Inflammatory macrophage treated with lipopolysaccharide for 1 hour (primary cell): Measurements from ENCODE around the gene INPP5A.
A peak's percentile ranks its signal among the peaks of the same experiment; 100 is the strongest.
"Not testable (repeated sequence)": the region's sequence is repeated elsewhere in the genome, so short reads cannot be mapped to it uniquely, and the experiment has no call there.

Source experiments
- DNase-seq, 2 donors: peaks; one replicate each; pipeline ENCODE4 v3.0.0-alpha.2; 2020 to 2022

Gene INPP5A

DNA sequence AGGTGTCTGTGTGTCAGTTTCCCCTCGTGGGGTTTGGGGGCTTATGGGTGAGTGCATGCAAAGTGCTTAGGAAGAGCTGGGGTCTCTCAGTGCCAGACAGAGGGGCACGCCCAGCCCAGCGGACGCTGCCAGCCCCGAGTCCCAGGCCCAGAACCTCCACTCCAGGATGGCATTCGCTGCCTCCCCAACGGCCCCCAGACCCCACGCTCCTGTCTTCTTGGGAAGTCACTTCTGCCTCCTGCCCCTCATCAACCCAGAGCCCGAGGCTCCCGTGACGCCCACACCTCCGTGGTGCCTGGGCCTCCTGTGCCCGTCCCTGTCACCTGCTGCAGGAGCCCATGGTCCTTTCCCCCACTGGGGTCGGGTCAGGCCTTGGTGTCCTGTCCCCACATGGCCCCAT, 213.3 kb downstream of the INPP5A start:
- no peak for DNase-seq

DNA sequence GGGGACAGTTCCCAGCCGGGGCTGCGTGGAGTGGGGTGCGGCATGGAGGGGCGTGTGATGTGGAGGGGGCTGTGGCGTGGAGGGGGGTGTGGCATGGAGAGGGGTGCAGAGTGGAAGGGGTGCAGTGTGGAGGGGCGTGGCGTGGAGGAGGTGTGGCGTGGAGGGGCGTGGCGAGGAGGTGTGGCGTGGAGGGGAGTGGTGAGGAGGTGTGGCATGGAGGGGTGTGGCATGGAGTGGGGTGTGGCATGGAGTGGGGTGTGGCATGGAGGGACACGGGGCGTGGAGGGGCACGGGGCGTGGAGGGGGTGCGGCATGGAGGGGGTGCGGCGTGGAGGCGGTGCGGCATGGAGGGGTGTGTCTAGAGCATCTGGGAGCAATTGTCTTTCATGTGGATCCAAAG, 214.8 kb downstream of the INPP5A start:
- DNase-seq = no peak

DNA sequence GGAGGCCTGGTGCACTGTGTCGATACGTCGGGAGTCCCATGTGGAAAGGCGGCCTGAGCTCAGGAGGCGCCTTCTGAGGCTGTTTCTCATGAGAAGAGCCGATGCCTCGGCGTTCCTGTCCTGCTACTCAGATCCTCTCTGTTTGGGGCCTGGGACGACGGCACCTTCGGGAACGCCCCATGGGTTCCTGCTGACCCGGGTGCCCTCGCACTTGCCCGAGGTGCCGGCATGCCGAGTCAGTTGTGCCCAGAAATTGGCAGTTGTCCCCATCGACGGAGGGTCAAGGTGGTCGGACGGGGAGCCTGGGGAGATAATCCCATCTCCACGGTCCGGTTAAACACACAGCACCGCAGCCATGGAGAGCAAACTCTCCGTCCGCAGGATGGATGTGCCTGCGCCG, 215.4 kb downstream of the INPP5A start:
- DNase-seq = no peak

DNA sequence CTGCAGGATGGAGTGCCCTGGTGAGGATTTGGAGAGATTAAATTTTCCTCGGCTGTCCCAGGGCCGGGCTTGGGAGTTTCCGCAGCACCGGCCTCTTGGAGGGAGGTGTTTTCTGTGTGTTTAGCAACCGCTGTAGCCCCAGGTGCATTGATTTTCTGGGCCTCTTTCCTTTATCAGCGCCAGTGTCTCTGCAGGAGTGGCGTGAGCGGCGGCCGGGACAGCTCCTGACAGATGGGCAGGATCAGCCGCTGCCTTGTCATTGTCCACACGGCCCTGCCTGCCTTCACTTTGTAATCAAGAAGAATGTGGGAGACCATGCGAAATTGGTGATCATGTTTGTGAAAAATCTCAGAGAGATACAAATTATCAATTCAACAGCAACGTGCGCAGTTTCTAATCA, 216.0 kb downstream of the INPP5A start:
- DNase-seq = no peak

DNA sequence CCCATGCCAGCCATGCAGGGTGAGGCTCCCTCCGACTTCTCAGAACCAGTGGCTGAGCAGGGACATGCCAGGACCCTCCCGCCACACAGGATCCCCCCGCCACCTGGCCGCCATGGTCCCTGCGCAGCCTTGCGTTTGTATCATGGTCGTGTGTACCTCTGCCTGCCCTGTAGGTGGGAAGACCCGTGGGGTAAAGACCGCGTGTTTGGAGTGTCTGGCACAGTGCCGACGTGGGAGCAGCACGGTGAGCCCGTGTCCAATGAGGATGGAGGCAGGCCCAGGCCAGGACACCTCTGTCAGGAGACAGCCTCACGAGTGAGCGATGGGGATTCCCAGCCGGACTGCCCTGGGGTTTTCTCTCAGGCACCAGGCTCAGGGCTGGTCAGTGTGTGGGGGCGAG, 216.5 kb downstream of the INPP5A start:
- DNase-seq = peak in 1 of 2 donors; percentile 4

DNA sequence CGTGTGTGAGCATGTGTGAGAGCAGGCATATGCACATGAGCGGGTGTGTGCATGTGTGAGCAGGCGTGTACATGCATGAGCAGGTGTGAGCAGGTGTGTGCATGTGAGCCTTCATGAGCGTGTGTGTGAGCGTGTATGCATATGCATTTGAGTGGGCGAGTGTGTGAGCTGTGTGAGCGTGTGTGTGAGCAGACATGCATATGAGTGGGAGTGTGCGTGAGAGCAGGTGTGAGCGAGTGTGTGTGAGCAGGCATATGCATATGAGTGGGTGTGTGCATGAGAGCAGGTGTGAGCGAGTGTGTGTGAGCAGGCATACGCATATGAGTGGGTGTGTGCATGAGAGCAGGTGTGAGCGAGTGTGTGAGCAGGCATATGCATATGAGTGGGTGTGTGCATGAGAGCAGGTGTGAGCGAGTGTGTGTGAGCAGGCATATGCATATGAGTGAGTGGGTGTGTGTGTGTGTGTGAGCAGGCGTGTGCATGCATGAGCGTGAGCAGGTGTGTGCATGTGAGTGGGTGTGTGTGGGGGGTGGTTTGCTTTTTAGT, 217.7 kb downstream of the INPP5A start:
- DNase-seq = no peak

DNA sequence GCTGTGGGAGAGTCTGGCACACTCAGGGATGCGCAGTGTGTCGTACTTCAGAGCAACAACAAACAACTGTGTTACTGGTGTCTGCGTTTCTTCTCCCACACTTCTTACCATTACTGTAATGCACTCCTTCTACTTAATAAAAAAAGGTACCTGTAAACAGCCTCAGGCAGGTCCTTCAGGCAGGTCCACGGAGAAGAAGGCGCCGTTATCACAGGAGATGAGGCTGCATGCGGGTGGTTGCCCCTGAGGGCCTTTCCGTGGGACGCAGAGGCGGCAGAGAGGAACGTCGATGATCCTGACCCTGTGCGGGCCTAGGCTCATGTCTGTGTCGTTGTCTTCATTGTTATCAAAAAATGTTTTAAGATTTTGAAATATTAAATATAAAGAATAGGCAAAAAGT, 219.0 kb downstream of the INPP5A start:
- no peak for DNase-seq

DNA sequence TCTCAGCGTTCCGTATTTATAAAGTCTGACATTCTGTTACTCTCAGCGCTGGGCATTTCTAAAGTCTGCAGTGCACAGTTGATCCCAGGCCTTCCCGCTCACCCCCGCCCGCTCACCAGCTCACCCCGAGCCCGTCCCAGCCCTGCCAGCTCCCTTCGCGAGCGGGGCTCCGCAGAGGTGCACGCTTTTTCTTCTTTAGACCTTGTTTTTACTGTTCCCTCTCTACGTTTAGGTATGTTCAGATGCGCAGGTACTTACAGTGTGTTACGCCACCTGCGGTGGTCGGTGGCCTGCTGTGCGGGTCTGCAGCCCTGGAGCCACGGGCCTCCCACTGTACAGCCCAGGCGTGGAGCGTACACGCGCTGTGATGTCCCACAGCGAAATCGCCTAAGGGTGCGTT, 219.6 kb downstream of the INPP5A start:
- DNase-seq = no peak

DNA sequence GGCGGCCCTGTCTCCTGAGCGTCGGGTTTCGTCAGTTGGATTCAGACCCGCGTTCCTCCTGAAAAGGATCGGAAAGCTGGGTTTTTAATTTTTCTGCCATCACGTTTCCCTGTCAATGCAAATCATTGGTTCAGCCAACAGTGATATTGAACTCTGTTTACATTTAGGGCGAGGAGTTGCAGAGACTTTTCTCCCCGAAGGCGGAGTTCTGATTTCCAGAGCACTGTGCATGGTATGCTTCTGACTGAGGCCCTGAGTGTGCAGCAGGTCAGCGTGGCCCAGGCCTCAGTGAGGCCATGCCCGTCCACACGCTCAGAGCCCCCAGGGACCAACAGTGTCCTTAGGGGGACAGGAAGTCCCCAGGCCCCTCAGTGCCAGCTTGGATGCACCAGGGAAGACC, 221.3 kb downstream of the INPP5A start:
- no peak for DNase-seq

DNA sequence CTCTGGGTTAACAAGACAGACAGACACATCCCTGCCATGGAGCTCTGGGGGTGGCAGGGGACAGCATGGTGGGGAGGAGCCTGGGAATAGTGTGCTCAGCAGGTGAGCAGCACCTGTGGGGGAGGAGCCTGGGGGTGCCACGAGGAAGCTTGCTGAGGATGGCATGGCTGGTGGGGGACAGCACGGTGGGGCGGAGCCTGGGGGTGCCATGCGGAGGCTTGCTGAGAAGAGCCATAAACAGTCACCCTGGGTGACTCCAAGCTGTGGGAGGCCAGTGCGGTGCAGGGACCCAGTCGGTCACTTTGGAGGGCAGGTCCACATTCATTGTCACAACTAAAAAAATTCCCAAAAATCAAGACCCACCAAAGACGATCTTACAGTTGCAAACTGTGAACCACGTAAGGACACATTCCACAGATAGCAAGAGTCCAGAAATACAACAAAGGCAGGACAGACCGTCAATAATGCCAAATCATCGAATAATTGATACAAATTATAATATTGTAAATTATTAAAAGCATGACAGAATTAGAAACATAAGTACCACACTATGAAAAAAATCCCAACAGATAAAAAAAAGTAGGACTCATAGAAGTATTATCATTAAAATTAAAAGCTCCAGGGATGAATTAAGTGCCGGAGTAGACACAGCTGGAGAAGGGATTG, 223.9 kb downstream of the INPP5A start:
- DNase-seq = no peak

DNA sequence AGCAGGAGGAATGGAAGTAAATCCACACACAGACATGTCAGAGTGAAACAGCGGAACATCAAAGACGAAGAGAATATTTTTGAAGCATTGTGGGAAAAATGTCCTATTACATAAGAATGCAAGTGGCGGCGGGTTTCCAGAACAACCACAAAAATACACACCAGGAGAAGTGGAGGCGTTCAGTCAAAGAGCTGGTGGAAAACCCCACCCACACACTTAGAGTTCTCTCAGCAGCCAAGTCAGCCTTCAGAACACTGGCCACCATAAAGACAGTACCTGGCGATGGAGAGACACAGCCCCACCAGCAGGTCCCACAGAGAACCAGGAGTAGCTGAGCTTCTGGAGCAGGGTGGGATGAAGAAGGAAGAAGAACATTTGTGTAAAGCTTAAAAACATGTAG, 224.7 kb downstream of the INPP5A start:
- DNase-seq = peak; percentile 43 to 84

DNA sequence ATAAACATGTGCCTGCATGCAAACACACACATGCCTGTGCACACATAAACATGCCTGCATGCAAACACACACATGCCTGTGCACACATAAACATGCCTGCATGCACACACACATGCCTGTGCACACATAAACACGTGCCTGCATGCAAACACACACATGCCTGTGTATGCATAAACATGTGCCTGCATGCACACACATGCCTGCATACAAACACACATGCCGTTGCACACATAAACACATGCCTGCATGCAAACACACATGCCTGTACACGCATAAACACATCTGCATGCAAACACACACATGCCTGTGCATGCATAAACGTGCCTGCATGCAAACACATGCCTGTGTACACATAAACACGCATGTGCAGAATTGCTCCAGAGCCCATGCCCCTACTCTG, 226.0 kb downstream of the INPP5A start:
- no peak for DNase-seq

DNA sequence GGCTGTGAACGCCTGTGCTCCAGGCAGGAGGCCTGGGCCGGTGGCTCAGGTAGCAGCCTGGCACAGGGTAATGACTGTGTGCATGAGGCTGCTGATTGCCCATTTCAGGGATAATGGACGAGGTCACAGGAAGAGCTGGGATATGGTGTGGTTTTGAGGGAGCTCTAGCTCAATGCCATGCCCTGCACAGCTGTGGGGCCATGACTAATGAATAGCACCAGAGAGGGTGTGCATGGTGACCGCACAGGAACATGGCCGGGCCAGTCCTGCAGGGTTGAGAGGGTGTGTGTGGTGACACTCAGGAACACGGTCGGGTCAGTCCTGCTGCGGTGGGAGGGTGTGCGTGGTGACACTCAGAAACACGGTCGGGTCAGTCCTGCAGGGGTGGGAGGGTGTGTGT, 226.5 kb downstream of the INPP5A start:
- DNase-seq = no peak

DNA sequence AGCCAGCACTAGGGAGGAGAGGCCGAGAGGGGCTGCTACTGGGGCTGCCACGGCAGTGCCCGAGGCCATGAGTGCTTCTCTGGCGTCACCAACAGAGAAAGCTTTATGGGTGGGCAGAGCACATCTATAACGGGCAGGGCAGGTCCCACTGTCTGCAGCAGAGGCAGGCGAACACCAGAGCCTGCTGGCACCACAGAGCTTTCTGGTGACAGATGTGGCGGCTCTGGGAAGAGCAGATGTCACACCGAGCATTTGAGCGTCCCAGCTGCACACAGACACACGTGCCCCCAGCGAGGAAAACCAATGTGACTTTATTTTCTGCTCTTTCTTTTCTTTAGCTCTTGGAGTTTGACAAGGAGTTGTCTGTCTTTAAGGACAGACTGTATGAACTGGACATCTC, 227.8 kb downstream of the INPP5A start:
- no peak for DNase-seq

DNA sequence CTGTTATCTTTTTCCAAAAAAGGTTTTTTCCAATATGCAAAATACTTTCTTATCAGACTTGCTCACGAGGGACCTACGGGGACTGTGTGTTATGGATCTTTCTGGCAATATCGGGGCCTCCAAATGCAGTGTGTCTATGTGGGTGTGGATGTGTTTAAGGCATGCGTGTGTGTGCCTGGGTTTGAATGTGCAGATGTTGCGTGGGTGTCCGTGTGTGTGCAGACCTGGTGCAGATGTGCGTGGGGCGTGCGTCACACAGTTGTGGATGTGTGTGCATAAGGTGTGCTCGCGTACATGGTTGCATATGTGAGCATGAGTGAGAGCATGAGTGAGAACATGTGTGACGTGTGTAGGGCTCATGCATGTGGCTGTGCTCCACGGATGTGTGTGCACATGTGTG, 228.7 kb downstream of the INPP5A start:
- no peak for DNase-seq

DNA sequence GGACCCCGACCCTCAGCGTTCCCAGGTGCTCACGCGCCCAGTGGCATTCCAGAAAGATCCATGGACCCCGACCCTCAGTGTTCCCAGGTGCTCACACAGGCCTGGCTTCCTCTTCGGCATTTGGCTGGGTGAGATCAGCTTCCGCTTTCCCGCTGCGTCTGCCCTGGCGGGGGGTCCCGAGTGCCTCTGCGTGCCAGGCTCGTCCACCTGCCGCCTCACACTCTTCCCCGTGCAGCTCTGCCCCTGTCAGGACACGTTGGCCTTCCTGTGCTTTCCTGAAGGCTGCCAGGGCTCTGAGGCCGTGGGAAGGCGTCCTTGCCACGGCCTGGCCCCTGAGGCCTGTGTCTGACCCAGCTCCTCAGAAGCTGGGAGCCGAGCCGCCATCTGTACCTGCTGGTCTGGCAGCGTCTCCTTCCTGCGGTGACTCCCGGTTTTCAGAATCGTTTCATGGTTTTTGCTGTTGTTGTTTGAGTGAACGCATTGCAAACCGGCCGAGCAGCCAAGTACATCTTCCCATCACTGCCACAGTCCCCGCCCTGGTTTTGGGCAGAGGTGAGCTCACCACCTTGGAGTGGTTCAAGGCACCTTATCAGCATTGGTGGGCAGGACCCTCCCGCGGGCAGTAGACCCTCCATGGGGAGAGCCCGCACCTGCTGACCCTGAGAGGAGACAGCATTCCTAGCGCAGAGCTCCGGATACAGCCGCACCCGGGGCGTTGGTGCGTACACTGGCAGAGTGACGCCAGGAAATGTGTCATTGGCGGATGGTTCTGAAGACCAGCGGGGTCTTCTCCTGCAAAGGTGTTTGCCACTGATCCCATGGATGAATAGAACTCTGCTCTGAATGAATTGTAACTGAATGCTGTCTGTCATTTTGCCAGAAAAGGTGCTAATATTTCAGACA, 231.0 kb downstream of the INPP5A start:
- no peak for DNase-seq

DNA sequence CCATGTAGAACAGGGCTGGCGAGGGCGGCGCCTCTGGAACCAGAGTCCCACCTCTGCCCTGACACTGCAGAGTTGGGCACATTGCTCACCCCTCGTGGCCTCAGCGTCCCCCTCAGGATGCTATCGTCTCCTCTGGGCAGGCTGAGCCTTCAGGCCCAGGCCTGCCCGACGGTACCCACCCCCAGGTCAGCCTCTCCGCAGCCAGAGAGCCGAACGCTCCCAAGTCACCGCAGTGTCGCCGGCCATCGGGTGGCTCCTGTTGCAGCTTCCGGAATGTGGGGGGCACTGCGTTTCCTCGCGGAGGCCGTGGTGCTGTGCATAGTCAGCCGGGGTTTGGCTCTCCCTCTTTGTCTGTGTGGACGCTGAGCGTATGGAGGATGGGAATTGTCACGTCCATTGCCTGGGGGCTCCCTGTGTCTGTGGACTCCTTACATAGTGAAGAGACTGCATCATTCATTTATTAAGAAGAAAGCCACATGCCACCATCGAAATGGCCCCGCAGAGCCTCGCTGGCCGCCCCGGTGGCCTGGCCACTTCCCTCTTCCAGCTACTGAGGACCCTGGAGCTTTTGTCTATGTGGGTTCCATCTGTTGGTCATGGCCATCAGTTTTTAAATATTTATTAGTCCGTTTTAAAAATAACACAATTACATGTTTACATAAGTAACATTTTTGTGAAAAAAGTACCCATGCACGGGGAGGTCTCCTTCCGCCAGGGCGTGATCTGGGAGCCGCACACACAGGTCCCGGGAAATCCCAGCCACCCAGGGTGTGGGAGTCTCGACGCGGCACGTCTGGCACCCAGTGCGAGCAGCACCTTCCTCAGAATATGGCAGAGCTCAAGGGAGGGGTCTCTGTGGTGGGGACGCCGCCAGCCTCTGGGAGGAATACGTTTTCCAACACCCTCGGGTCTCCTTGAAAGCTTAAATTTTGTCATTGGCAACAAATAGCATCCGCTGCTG, 232.8 kb downstream of the INPP5A start:
- DNase-seq = no peak

DNA sequence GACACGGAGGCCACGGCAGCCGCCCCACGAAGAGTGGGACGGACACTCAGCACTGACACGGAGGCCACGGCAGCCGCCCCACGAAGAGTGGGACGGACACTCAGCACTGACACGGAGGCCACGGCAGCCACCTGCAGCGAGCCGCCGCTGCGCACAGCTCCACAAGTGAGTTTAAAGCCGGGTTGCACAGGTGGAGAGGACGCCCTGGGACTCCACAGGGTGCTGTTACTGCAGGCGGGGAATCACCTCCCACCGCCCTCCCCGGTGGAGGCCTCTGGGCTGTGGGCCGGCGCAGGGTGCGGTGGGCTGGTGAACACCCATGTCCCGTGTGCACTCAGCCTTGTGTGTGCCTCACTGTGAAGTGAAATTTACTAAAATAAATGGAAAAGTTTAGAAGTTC, 235.2 kb downstream of the INPP5A start:
- DNase-seq = not testable (repeated sequence)

DNA sequence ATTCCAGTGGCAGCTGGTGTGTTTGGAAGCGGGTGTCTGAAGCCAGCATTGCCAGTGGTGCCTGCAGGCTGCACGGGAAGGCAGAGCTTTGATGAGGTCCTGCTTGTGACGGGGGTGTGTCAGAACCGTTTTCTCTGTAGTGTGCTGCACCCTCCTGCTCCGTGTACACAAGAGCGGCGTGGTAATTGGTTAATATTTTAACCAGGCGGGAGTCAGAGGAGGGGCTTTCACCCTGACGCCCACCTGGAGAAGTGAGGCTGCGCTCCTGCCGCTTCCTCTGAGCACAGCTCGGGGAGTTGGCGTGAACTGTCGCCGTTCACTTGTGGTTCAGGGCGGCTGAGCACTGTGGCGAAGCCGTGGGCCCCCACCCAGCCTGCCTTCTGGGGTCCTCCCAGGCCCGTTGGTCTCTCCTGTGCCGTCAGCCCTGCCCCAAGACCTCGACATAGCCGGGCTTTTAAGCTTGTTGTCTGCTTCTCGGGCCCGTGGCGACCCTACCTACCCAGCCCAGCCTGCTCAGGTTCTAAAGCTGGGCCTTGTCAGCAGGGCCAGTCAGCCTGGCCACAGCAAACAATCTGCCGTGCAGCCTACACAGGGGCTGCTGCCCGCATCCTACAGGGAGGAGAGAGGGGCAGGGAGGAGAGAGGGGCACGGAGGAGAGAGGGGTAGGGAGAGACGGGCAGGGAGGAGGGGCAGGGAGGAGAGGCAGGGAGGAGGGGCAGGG, 236.8 kb downstream of the INPP5A start:
- no peak for DNase-seq

DNA sequence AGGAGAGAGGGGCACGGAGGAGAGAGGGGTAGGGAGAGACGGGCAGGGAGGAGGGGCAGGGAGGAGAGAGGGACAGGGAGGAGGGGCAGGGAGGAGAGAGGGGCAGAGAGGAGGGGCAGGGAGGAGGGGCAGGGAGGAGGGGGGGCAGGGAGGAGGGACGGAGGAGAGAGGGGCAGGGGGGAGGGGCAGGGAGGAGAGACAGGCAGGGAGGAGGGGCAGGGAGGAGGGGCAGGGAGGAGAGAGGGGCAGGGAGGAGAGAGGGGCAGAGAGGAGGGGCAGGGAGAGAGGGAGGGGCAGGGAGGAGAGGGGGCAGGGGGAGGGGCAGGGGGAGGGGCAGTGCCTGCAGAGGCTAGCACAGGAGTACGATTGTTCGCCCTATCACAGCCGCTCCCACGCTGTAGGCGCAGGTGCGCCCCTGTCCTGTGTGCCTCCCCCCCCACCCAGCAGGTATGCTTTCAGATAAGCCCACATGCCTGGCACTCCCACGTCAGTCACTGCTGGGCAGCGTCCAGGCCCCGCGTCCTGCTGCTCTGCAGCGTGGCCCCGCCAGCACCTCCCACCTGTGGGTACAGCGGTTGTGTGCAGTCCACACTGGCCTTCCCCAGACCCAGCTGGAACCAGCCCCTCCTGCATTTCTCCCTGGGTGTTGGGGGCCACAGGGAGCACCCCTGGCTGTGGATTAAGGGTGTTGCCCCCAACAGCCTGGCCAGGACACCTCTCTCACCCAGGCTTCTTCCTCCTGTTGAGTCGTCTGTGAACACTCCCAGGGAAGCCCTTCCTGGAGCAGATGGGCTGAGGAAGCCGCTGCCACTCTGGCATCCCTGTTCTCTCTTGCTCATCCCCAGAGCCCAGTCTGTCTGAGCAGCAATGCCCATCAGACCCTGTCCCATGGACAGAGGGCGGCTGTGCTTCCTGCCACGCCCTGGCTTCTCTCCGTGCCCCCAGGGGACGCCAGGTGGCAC, 237.6 kb downstream of the INPP5A start:
- no peak for DNase-seq

DNA sequence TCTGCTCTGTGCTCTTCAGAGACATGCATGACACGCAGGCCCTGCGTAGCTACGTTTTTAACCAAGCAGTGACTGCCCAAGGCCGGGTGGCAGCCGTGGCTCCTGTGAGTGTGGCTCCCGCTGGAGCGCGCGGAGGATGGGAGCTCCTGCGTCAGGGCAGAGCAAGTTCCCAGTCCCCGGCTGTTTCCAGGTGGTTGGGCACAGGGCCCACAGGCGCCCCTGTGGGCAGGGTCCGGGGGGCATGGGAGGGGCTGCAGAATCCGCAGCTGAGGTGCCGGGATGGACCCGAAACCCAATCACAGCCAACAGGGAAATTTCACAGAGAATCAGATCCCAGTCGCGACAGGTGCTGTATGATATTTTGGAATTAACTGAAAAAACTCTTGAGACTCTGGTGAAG, 238.6 kb downstream of the INPP5A start:
- DNase-seq = no peak
